HK-2 (cell line): ENCODE results near the gene ARHGEF2.

Experiments used
- DNase-seq: peaks from one replicate; pipeline ENCODE4 v3.0.0-alpha.2; 2018; ENCODE audit not compliant: unreplicated experiment

Gene ARHGEF2

GRCh38 chr1:155911156-155912055 lies 66.9 kb downstream of the ARHGEF2 start, which contains the start of gene RIT1:
TSS of gene RIT1 (minus strand) at chr1:155911349. CDS start at chr1:155910761, 588 bp downstream.
- DNase-seq, result peak; percentile 95

- peak; percentile 51 for DNase-seq
Measured at GRCh38 chr1:155910621-155911121, 67.7 kb downstream of the ARHGEF2 start.

GRCh38 chr1:155909894-155910293 lies 68.5 kb downstream of the ARHGEF2 start:
- no peak for DNase-seq

- no peak for DNase-seq
Measured at GRCh38 chr1:155904261-155904660, 74.1 kb downstream of the ARHGEF2 start.

GRCh38 chr1:155900161-155900560 lies 78.2 kb downstream of the ARHGEF2 start:
- DNase-seq, result no peak

- no peak for DNase-seq
Measured at GRCh38 chr1:155899683-155900082, 78.7 kb downstream of the ARHGEF2 start.

GRCh38 chr1:155898888-155899287 lies 79.5 kb downstream of the ARHGEF2 start:
- no peak for DNase-seq

- DNase-seq, result no peak
Measured at GRCh38 chr1:155897746-155898145, 80.6 kb downstream of the ARHGEF2 start.
